ENCODE results near the gene PYGL. TPM values are rescaled to one million over a fixed set of nuclear protein-coding genes. Genes with fewer than 3 reads are reported as not detected.

PYGL gene
- total and polyA plus RNA-seq, 10 donors: 14.1 to 302 (median 101) TPM

- WGBS, 5 donors: 9 to 15% (median 14%) methylated on average over 1 of the region's 1 CpG
- H3K9me3 ChIP-seq: no peaks in the 10 kb centered on the region
- intact Hi-C loops (cut with DNase I; ENCODE audit: low total_unique reads): loop anchor here (10.0 kb wide), 1 partner anchor 270 kb away; no protein-coding TSS in a partner anchor
- H3K4me3 ChIP-seq: no peak overlapping the region
- H3K27ac ChIP-seq: peak overlapping the region in 7 of 8 donors; percentile 31 to 84 (median 76)
- peaks cover 0 to 26% (median 9%) of the 10 kb centered on the region in 6 donors for H3K4me1 ChIP-seq
- H3K27me3 ChIP-seq (replicated peaks in 1 of 7): no peaks in the 10 kb centered on the region
- peak in 9 of 11 experiments; percentile 18 to 75 (median 53) for TF ChIP-seq CTCF (IDR thresholded peaks at IDR 0.05 in 8 of 11, conservative IDR thresholded peaks at IDR 0.05 in 3 of 11)
- TF ChIP-seq POLR2AphosphoS5 (IDR thresholded peaks at IDR 0.05): no peak
- no peak for DNase-seq
- no peaks in the 10 kb centered on the region for H3K36me3 ChIP-seq
These were observed 10.6 kb upstream of the PYGL start for GRCh38 chr14:50954811-50955372.

- H3K9me3 ChIP-seq: peaks cover 0 to 4% (median 0%) of the 10 kb centered on the region in 8 donors
- no peak overlapping the region for H3K4me3 ChIP-seq
- intact Hi-C loops (cut with DNase I; ENCODE audit: low total_unique reads): loop anchor here (10.0 kb wide), 1 partner anchor 271 kb away; no protein-coding TSS in a partner anchor
- H3K4me1 ChIP-seq: peaks cover 0 to 26% (median 9%) of the 10 kb centered on the region in 6 donors
- TF ChIP-seq POLR2AphosphoS5 (IDR thresholded peaks at IDR 0.05): no peak
- TF ChIP-seq CTCF (IDR thresholded peaks at IDR 0.05 in 8 of 11, conservative IDR thresholded peaks at IDR 0.05 in 3 of 11): no peak
- no peak for TF ChIP-seq POLR2A (IDR thresholded peaks at IDR 0.05)
- no peaks in the 10 kb centered on the region for H3K36me3 ChIP-seq
- no peak for DNase-seq
- H3K27ac ChIP-seq: peak overlapping the region in 5 of 8 donors; percentile 28 to 84 (median 76)
- no peaks in the 10 kb centered on the region for H3K27me3 ChIP-seq (replicated peaks in 1 of 7)
- 44 to 87% (median 82%) methylated on average over 1 of the region's 1 CpG for WGBS, 5 donors
These were observed 9.2 kb upstream of the PYGL start for GRCh38 chr14:50953502-50953901.

DNA sequence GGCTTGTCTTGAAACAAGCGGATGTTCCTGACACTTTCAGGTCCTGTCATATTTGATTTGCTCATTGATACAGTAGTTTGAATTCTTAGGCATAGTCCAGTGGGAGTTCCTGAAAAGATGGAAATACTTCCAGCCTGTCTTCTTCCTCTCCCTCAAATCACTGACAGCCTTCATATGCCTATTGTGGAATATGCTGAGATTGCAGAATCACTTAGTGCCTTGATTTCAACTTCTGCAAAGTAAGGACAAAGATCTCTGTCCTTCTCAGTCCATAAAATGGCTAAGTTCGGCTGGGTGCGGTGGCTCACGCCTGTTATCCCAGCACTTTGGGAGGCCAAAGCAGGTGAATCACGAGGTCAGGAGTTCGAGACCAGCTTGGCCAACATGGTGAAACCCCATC lies 6.7 kb upstream of the PYGL start:
- H3K4me3 ChIP-seq: no peak overlapping the region
- no peak overlapping the region for H3K27ac ChIP-seq
- no peaks in the 10 kb centered on the region for H3K27me3 ChIP-seq (replicated peaks in 1 of 7)
- 91 to 97% (median 95%) methylated on average over 6 of the region's 6 CpGs for WGBS, 5 donors
- TF ChIP-seq POLR2AphosphoS5 (IDR thresholded peaks at IDR 0.05) (no peak), CTCF (IDR thresholded peaks at IDR 0.05 in 8 of 11, conservative IDR thresholded peaks at IDR 0.05 in 3 of 11) (no peak), POLR2A (IDR thresholded peaks at IDR 0.05) (no peak)
- no peak for DNase-seq
- H3K36me3 ChIP-seq: no peaks in the 10 kb centered on the region
- intact Hi-C loops (cut with DNase I; ENCODE audit: low total_unique reads): loop anchor here (10.0 kb wide), 1 partner anchor 274 kb away; no protein-coding TSS in a partner anchor
- H3K9me3 ChIP-seq: peaks cover 0 to 4% (median 0%) of the 10 kb centered on the region in 8 donors
- peaks cover 0 to 26% (median 9%) of the 10 kb centered on the region in 6 donors for H3K4me1 ChIP-seq

GRCh38 chr14:50948205-50948604 lies 3.9 kb upstream of the PYGL start:
- H3K4me1 ChIP-seq: peaks cover 0 to 21% (median 18%) of the 10 kb centered on the region in 6 donors
- peaks cover 0 to 4% (median 0%) of the 10 kb centered on the region in 8 donors for H3K9me3 ChIP-seq
- intact Hi-C loops (cut with DNase I; ENCODE audit: low total_unique reads): no loop called here
- H3K27ac ChIP-seq: no peak overlapping the region
- TF ChIP-seq CTCF (IDR thresholded peaks at IDR 0.05 in 8 of 11, conservative IDR thresholded peaks at IDR 0.05 in 3 of 11) (no peak), POLR2AphosphoS5 (IDR thresholded peaks at IDR 0.05) (no peak), POLR2A (IDR thresholded peaks at IDR 0.05) (no peak)
- no peak overlapping the region for H3K4me3 ChIP-seq
- DNase-seq: no peak
- no peaks in the 10 kb centered on the region for H3K36me3 ChIP-seq
- 49 to 90% (median 85%) methylated on average over 2 of the region's 2 CpGs for WGBS, 5 donors
- peaks cover 0 to 20% (median 6%) of the 10 kb centered on the region in 7 donors for H3K27me3 ChIP-seq (replicated peaks in 1 of 7)
